Peyer's patch (tissue), 4 donors: ENCODE results near the gene SOX3.

ENCODE experiments used
- CTCF ChIP-seq, 6 experiments: fragments of 450-650 bp in 4 of 6; fragments of 200-600 bp in 2 of 6; sonication (generic) in 1 of 6; IDR thresholded peaks; one replicate each; pipeline ENCODE4 v1.5.1; 2017 to 2019; ENCODE audit warnings: antibody characterized with exemption in 6 of 6, mild to moderate bottlenecking in 3 of 6, moderate library complexity in 1 of 6
- POLR2A ChIP-seq, 2 donors: fragments of 450-650 bp; IDR thresholded peaks; one replicate each; pipeline ENCODE4 v1.5.1; 2017; ENCODE audit warnings: antibody characterized with exemption in 2 of 2, mild to moderate bottlenecking in 2 of 2, moderate library complexity in 2 of 2

DNA sequence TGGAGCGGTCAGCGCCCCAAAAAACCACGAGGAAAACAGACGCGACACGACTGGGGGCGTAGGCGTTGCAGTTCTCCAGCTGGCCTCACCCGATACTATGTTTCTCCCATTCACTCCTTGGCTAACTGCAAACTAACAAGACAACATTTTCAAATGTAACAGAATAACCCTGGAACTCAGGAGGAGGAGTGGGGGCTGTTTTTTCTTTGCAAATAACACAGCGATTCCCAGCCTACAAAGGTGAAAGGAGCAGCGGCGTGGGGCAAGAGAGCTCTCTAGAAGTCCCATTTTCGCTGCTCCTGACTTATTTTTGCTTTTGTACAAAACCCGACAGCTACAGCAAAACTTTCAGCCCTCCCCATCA is 1.6 kb downstream of the SOX3 start:
- TF ChIP-seq CTCF (IDR thresholded peaks at IDR 0.05) (no peak), POLR2A (IDR thresholded peaks at IDR 0.05) (no peak)
